HG03460 (cell line): ENCODE measurements around the gene PPP1R7.

ENCODE experiments used
- ATAC-seq: cut with Tn5 transposase; IDR thresholded peaks from one replicate; pipeline ENCODE4 v1.9.1; 2021; ENCODE audit not compliant: unreplicated experiment

Gene PPP1R7

GRCh38 chr2:241226723-241227572 lies 76.7 kb downstream of the PPP1R7 start:
- no peak for ATAC-seq

DNA sequence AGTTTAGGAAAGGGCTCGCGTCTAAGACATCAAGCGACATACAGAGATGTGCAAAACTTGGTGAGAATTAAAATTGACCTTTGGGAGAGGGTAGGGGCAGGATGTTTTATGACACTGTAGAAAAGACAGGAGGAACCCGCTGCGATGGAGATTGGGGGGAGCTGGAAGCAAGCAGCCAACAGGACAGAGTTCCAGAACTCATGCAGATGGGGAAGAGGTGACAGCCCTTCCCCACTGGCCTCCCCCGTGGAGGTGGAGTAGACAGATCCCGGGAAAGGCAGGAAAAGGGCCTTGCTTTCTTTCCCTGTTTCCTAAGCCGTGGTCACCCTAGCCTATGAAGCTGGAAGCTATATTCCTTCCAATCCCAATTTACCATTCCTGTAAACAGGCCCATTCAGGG lies 77.3 kb downstream of the PPP1R7 start:
- no peak for ATAC-seq

- ATAC-seq, result no peak
Observed at GRCh38 chr2:241228081-241228859, 78.0 kb downstream of the PPP1R7 start.

DNA sequence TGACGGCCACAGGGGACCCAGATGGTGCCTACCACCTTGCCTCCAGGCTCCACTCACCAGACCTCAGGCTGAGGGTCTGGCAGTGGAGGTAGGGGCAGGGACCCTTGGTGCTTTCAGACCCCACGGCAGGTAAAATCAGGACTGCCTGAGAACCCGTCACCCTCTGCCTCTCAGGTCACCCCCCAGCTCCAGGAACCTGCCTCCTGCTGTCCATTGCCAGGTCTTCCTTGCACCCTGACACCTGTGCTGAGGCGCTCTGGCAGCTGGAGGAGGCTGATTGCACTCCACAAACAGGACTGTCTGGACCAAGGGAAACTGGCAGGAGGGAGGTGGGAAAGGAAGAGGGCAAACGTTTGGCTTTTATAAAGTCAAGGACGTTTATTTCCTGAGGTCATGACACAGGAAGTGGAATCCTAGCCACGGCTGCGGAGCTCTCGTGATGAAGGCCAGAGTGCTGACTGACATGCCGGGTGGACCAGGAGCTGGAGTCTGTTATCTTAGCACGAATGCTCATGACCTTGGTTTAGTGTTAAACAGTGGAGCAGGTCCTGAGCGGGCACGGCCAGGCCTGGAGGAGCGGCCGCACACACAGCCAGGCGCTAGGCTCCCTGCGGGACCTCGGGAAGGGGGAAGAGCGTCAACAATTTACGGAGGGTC lies 78.7 kb downstream of the PPP1R7 start:
- no peak for ATAC-seq

DNA sequence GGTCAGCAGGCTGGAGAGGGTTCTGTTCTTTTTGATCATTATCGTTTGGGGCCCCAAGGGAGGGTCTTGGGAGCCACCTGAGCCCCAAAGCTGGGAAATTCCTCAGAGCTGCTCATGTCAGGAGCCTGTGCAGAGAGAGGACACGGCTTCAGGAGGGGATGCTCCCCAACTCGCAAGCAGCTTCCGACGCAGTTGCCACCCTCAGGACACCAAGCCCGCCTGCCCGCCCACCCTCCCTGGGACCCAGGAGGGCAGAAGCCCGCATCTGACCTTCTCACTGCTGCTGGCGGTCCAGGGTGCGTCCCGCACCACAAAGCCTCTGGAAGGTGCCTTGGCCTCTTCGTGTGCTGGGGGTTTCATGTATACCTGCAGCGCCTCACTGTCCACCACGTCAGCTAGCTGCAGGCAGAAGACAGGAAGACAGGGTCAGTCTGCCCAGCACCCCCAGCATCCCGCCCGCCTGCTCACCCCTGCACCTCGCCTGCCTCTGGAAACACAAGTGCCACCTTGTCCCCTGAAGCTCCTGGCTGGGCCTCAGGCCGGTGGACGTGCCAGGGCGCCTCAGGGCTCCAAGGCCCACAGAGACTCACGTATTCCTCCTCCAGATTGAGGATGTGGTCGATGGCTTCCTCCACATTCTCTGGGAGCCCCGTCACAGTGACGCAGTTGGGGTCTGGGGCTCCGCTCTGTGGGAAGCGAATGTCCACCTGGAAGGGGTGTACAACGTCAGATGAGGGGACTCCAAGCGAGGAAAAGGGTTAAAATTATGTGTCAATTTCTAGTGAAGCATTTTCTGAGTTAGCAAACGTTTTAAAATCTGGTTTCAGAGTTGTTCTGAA lies 79.5 kb downstream of the PPP1R7 start:
- ATAC-seq, result no peak

GRCh38 chr2:241230435-241230834 lies 80.2 kb downstream of the PPP1R7 start:
- no peak for ATAC-seq

DNA sequence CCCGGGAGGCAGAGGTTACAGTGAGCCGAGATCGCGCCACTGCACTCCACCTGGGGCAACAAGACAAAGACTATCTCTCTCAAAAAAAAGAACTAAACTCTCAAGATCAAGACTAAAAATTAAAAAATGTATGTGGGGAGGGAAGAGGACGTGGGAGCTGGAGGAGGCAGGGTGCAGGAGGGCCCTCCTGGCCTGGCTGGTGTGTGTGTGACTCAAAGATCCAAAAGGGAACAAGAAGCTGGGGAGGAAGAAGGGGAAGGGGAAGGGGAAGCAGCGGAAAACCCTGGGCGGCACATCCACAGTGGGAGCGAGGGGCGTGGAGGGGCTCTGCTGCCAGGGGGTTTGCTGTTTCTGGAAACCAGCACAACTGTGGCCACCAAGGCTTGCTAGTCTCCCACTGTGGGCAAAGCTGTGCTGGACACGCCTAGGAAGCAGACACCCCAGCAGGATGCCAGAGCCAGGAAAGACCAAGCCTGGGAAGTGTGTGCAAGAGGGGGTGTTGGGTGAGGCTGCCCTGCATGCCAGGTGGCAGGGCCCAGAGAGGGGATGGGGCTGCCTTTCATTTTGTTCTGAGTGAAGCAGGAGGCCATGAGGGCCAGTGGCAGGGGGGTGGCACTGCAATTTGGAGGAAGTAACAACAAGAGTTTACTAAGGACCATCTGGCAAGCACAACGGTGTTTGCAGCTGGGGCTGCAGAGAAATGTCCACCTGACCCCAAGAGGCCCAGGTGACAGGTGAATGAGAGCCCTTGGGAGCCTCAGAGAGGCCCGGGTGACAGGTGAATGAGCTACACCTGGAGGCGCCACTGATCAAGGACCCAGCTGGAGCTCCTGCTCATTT lies 82.7 kb downstream of the PPP1R7 start:
- ATAC-seq, result no peak
